Measurements from ENCODE around the gene PEX26. TPM values are rescaled to one million over a fixed set of nuclear protein-coding genes. Genes with fewer than 3 reads are reported as not detected.
"Not testable (repeated sequence)": the region's sequence is repeated elsewhere in the genome, so short reads cannot be mapped to it uniquely, and the experiment has no call there.

Gene PEX26
- total RNA-seq, 1 donor from 2014 or later, result 35.2 TPM

- no peak overlapping the region for H3K27ac Mint-ChIP-seq
- ChIA-PET POLR2A (interaction anchor here (1.2 kb wide), 1 partner anchor 15 kb away, joined by 3 read pairs; no protein-coding TSS in a partner anchor), CTCF (no interaction called here)
- no peaks in the 10 kb centered on the region for H3K36me3 Mint-ChIP-seq (ENCODE audit: low read depth)
- intact Hi-C loops (cut with micrococcal nuclease), result no loop called here
- H3K27me3 Mint-ChIP-seq, result no peaks in the 10 kb centered on the region
- TF ChIP-seq CTCF (IDR thresholded peaks at IDR 0.05), result no peak
- peaks cover 2% of the 10 kb centered on the region for H3K4me1 Mint-ChIP-seq
- ATAC-seq (ENCODE audit: low read depth) (no peak), DNase-seq (no peak)
- no peaks in the 10 kb centered on the region for H3K9me3 Mint-ChIP-seq
- no peak overlapping the region for H3K4me3 Mint-ChIP-seq
Measured at GRCh38 chr22:18050065-18050464, 27.7 kb upstream of the PEX26 start.

GRCh38 chr22:18051113-18051512 lies 26.7 kb upstream of the PEX26 start:
- DNase-seq; H3K36me3 Mint-ChIP-seq (ENCODE audit: low read depth); H3K4me3 Mint-ChIP-seq; CTCF ChIA-PET; intact Hi-C loops (cut with micrococcal nuclease); H3K9me3 Mint-ChIP-seq; H3K27me3 Mint-ChIP-seq; H3K4me1 Mint-ChIP-seq; ATAC-seq (ENCODE audit: low read depth); H3K27ac Mint-ChIP-seq: not testable (repeated sequence)
- POLR2A ChIA-PET, result interaction anchor here (0.6 kb wide), 1 partner anchor 282 kb away, joined by 4 read pairs; no protein-coding TSS in a partner anchor

DNA sequence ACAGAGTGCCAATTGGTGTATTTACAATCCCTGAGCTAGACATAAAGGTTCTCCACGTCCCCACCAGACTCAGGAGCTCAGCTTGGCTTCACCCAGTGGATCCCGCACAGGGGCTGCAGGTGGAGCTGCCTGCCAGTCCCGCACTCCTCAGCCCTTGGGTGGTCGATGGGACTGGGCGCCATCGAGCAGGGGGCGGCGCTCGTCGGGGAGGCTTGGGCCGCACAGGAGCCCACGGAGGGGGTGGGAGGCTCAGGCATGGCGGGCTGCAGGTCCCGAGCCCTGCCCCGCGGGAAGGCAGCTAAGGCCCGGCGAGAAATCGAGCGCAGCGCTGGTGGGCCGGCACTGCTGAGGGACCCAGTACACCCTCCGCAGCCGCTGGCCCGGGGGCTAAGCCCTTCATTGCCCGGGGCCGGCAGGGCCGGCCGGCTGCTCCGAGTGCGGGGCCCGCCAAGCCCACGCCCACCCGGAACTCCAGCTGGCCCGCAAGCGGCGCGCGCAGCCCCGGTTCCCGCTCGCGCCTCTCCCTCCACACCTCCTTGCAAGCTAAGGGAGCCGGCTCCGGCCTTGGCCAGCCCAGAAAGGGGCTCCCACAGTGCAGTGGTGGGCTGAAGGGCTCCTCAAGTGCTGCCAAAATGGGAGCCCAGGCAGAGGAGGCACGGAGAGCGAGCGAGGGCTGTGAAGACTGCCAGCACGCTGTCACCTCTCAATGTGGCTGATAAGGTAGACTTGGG lies 24.4 kb upstream of the PEX26 start:
- POLR2A ChIA-PET, result interaction anchor here (1.4 kb wide), 1 partner anchor 10 kb away, joined by 3 read pairs; no protein-coding TSS in a partner anchor
- ATAC-seq (ENCODE audit: low read depth); H3K4me3 Mint-ChIP-seq; H3K36me3 Mint-ChIP-seq (ENCODE audit: low read depth); CTCF ChIA-PET; H3K27me3 Mint-ChIP-seq; DNase-seq; intact Hi-C loops (cut with micrococcal nuclease); H3K27ac Mint-ChIP-seq; H3K9me3 Mint-ChIP-seq: not testable (repeated sequence)
- peaks cover 31% of the 10 kb centered on the region for H3K4me1 Mint-ChIP-seq

GRCh38 chr22:18055619-18056160 lies 22.1 kb upstream of the PEX26 start:
- ATAC-seq (ENCODE audit: low read depth), result no peak
- no peak for DNase-seq
- Mint-ChIP-seq H3K9me3 (no peaks in the 10 kb centered on the region), H3K4me1 (peaks cover 45% of the 10 kb centered on the region), H3K27ac (peak overlapping the region; percentile 97), H3K27me3 (no peaks in the 10 kb centered on the region), H3K4me3 (no peak overlapping the region), H3K36me3 (ENCODE audit: low read depth) (no peaks in the 10 kb centered on the region)
- ChIA-PET CTCF (interaction anchor here (3.6 to 4.8 kb wide), 2 partner anchors 20 to 31 kb away, joined by 20 to 44 read pairs; partner anchors contain the start of genes MICAL3 and PEX26), POLR2A (interaction anchor here (0.6 to 4.6 kb wide), 7 partner anchors 15 to 428 kb away, joined by 6 to 50 read pairs (median 12); partner anchors contain the start of gene PEX26)
- intact Hi-C loops (cut with micrococcal nuclease), result loop anchor here (2.0 kb wide), 1 partner anchor 45 kb away; no protein-coding TSS in a partner anchor
- no peak for TF ChIP-seq CTCF (IDR thresholded peaks at IDR 0.05)

DNA sequence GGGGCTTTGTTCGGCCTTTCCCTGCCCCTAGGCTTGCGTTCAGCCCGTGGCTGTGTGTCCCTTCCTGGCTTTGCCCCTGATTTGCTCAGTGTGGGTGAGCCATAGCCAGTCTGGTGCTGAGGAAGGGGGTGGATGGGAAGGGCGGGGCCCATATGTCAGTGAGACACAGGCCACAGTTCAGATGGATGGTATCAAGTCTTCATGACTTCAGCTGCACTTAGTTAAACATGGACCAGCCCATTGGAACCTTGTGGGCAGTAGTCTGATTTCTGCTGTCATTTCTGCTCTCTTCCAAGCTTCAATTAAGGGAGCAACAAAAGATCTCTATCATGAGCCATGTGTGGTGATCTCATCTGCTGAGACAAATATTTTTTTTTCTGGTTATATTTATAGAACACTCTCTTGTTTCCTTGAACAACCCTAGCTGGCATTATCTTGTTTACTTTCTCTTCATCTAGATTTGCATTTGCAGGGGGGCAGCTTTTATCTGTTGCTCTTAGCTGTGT lies 21.6 kb upstream of the PEX26 start:
- peak; percentile 5 for ATAC-seq (ENCODE audit: low read depth)
- intact Hi-C loops (cut with micrococcal nuclease), result loop anchor here (2.0 kb wide), 1 partner anchor 45 kb away; no protein-coding TSS in a partner anchor
- peak overlapping the region; percentile 97 for H3K27ac Mint-ChIP-seq
- DNase-seq, result no peak
- H3K36me3 Mint-ChIP-seq (ENCODE audit: low read depth), result no peaks in the 10 kb centered on the region
- TF ChIP-seq CTCF (IDR thresholded peaks at IDR 0.05), result no peak
- peak overlapping the region; percentile 70 for H3K4me3 Mint-ChIP-seq
- ChIA-PET CTCF (interaction anchor here (0.8 to 4.8 kb wide), 5 partner anchors 15 to 32 kb away, joined by 3 to 44 read pairs (median 6); partner anchors contain the start of genes MICAL3 and PEX26), POLR2A (interaction anchor here (0.6 to 4.6 kb wide), 14 partner anchors 9 to 494 kb away, joined by 3 to 50 read pairs (median 9); partner anchors contain the start of genes MICAL3 and PEX26)
- H3K4me1 Mint-ChIP-seq, result peaks cover 47% of the 10 kb centered on the region
- H3K9me3 Mint-ChIP-seq, result no peaks in the 10 kb centered on the region
- no peaks in the 10 kb centered on the region for H3K27me3 Mint-ChIP-seq

Data from activated B cell treated with CpG ODN at 0.5 μM for 24 hours (primary cell).